GM18505 (cell line): ENCODE results near the gene SPRY1.

Source experiments
- ATAC-seq: cut with Tn5 transposase; IDR thresholded peaks from one replicate; pipeline ENCODE4 v1.9.1; 2021; ENCODE audit not compliant: unreplicated experiment
- POLR2A ChIP-seq: IDR thresholded peaks from 4 replicates; pipeline ENCODE4 v1.6.1; 2011; ENCODE audit warnings: borderline replicate concordance; ENCODE audit not compliant: insufficient read depth, insufficient read length; ENCODE audit errors: extremely low read depth

The SPRY1 gene

GRCh38 chr4:123390846-123391456 is 5.6 kb upstream of the SPRY1 start:
- ATAC-seq: no peak
- no peak for TF ChIP-seq POLR2A

GRCh38 chr4:123393721-123394120 is 2.9 kb upstream of the SPRY1 start:
- no peak for TF ChIP-seq POLR2A
- no peak for ATAC-seq

- ATAC-seq: peak; percentile 20
- no peak for TF ChIP-seq POLR2A
Measured at GRCh38 chr4:123397144-123398065, 810 bp downstream of the SPRY1 start.

DNA sequence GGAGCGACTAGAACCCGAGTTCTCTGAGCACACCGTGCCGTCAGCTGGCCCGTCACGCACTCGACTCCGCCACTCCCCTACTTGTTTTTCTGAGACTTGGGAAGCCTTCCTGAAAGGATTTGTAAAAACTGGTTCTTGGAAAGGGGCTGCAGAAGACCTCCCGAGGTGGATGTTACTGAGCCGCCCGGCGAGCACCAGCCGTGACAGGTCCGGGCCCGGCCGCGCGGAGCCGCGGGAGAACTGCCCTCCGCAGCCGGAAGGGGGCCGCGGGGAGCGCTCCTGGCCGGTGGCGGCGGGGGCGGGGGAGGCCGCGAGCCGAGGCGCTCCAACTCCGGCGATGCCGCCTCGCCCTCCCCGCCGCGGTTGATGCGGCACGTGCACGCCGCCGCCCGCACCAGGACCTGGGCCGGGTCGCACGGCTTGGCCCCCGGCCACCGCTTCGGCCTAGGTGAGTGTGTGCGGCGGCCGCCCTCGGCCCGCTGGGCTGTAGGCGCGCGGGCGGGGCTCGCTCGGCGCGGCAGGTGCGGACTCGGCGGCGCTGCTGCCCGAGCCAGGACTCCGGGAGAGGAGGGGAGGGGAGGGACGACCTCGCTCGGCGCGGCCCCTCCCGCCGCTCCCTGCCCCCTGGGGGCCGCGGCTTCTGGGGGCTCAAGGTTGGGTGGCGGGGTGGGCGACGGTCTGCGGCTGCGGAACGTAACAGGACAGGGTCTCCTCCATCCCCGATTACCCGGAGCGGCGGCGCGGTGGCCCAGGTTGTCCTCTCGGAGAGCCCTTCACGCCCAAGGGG is 1.7 kb downstream of the SPRY1 start:
- no peak for TF ChIP-seq POLR2A
- peak; percentile 62 for ATAC-seq

DNA sequence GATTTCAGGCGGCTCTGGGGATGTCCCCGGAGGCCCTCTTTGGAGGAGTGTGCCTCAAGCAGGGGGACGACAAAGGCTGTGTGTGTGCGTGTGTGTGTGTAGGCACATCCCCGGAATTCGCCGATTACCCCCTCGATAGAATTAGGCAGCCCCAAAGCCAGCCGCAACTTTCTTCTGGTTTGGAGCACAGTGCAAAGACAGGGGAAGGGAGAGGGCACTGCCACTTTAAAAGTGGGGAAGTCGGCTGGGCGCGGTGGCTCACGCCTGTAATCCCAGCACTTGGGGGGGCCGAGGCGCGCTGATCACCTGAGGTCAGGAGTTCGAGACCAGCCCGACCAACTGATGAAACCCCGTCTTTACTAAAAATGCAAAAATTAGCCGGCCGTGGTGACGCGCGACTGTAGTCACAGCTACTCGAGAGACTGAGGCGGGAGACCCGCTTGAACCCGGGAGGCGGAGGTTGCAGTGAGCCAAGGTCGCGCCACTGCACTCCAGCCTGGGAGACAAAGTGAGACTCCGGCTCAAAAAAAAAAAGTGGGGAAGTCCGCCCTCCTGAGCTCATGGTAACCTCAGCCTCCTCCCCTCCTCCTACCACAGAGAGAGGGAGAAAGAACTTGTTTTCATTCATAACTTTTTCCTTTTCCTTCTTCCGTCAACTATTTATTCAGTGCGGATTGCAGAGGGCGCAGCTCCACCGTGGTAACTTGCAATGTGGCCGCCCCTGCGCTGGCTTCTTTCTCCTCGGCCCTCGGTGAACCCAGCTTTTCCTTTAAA is 2.4 kb downstream of the SPRY1 start:
- no peak for TF ChIP-seq POLR2A
- peak; percentile 34 for ATAC-seq

DNA sequence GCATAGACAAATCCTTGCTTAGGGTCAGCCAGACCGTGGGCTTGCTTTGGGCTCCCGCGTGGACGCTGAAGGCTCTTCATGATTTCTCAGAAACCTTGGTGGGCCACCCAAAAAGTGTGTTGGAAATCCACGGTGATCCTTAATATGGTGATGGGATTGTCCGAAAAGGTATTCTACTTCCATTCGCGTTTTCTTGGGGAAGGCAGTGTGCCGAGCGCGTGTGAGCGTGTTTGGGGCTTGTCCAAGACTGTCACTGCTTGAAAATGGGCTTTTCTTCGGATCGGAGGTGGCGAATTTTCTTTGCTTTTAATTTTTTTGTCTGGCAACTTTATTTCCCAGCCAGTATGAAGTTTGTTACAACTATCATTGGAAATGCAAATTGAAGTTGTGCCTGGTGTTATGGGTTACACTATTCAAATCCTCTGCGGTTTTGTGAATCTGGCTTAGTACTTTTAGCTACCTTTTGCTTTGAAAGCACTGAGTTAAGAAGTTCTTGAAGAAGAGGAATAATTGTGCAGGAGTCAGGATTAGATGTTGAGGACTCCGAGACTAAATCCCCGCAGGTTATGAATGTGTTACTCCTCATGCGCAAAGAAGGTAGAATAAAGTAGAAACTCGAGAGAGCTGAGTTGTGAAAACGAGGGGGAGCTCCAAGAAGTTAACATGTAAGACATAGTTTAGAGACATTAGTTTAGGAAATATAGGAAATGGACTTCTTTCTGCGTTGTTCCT is 3.2 kb downstream of the SPRY1 start:
- no peak for TF ChIP-seq POLR2A
- no peak for ATAC-seq

- ATAC-seq: no peak
- no peak for TF ChIP-seq POLR2A
Measured at GRCh38 chr4:123401271-123402120, 4.9 kb downstream of the SPRY1 start.

GRCh38 chr4:123402121-123402465 is 5.5 kb downstream of the SPRY1 start:
- no peak for TF ChIP-seq POLR2A
- no peak for ATAC-seq

GRCh38 chr4:123403080-123403604 is 6.5 kb downstream of the SPRY1 start:
- ATAC-seq: no peak
- no peak for TF ChIP-seq POLR2A

GRCh38 chr4:123404533-123404932 is 7.9 kb downstream of the SPRY1 start:
- ATAC-seq: no peak

GRCh38 chr4:123405267-123405865 is 8.8 kb downstream of the SPRY1 start:
- TF ChIP-seq POLR2A: no peak
- no peak for ATAC-seq

More at GRCh38 chr4:123404533-123404932, 7.9 kb downstream of the SPRY1 start:
- TF ChIP-seq POLR2A: no peak
